HG03196 (cell line): Measurements from ENCODE around the gene KIAA0825.
"Not testable (repeated sequence)": the region's sequence is repeated elsewhere in the genome, so short reads cannot be mapped to it uniquely, and the experiment has no call there.

ENCODE experiments used
- ATAC-seq: cut with Tn5 transposase; IDR thresholded peaks from one replicate; pipeline ENCODE4 v1.9.1; 2021; ENCODE audit not compliant: unreplicated experiment

The KIAA0825 gene

GRCh38 chr5:94388773-94389514, 229.5 kb downstream of the KIAA0825 start:
- ATAC-seq, result no peak

GRCh38 chr5:94385767-94386166, 232.6 kb downstream of the KIAA0825 start:
- no peak for ATAC-seq

- ATAC-seq, result no peak
These were observed 240.3 kb downstream of the KIAA0825 start for GRCh38 chr5:94378062-94378461.

- ATAC-seq, result no peak
These were observed 241.6 kb downstream of the KIAA0825 start for GRCh38 chr5:94376672-94377345.

- no peak for ATAC-seq
These were observed 242.6 kb downstream of the KIAA0825 start for GRCh38 chr5:94375801-94376200.

GRCh38 chr5:94374336-94374735, 244.1 kb downstream of the KIAA0825 start:
- ATAC-seq, result no peak

- ATAC-seq, result no peak
These were observed 250.5 kb downstream of the KIAA0825 start for GRCh38 chr5:94367900-94368299.

GRCh38 chr5:94366811-94367210, 251.6 kb downstream of the KIAA0825 start:
- ATAC-seq, result no peak

- ATAC-seq, result no peak
These were observed 255.5 kb downstream of the KIAA0825 start for GRCh38 chr5:94362857-94363256.

GRCh38 chr5:94361832-94362796, 256.3 kb downstream of the KIAA0825 start:
- ATAC-seq, result no peak

- ATAC-seq, result no peak
These were observed 257.2 kb downstream of the KIAA0825 start for GRCh38 chr5:94361161-94361560.

GRCh38 chr5:94360382-94361130, 257.8 kb downstream of the KIAA0825 start:
- ATAC-seq, result no peak

GRCh38 chr5:94359880-94360279, 258.5 kb downstream of the KIAA0825 start:
- ATAC-seq, result no peak

GRCh38 chr5:94355811-94356210, 262.6 kb downstream of the KIAA0825 start:
- no peak for ATAC-seq

- not testable (repeated sequence) for ATAC-seq
These were observed 263.4 kb downstream of the KIAA0825 start for GRCh38 chr5:94354837-94355485.

- no peak for ATAC-seq
These were observed 264.8 kb downstream of the KIAA0825 start for GRCh38 chr5:94353605-94354004.

GRCh38 chr5:94347130-94347529, 271.3 kb downstream of the KIAA0825 start:
- no peak for ATAC-seq

- ATAC-seq, result no peak
These were observed 273.1 kb downstream of the KIAA0825 start for GRCh38 chr5:94345257-94345656.

GRCh38 chr5:94337617-94338016, 280.8 kb downstream of the KIAA0825 start:
- ATAC-seq, result no peak

- no peak for ATAC-seq
These were observed 282.5 kb downstream of the KIAA0825 start for GRCh38 chr5:94335936-94336335.
